GM21381 (cell line): ENCODE data around the gene FKBP10.
"Not testable (repeated sequence)": the region's sequence is repeated elsewhere in the genome, so short reads cannot be mapped to it uniquely, and the experiment has no call there.

Source experiments
- ATAC-seq: cut with Tn5 transposase; IDR thresholded peaks from one replicate; pipeline ENCODE4 v1.9.1; 2021; ENCODE audit warnings: mild to moderate bottlenecking, moderate library complexity; ENCODE audit not compliant: unreplicated experiment

Gene FKBP10

GRCh38 chr17:41837761-41838538 is 25.1 kb downstream of the FKBP10 start, which contains the start of gene KLHL10:
Gene KLHL10, plus strand, starts transcription at chr17:41837825. Its CDS starts 108 bp downstream, at chr17:41837933.
- ATAC-seq = no peak

- ATAC-seq = not testable (repeated sequence)
Observed at GRCh38 chr17:41839448-41839847, 26.6 kb downstream of the FKBP10 start.

GRCh38 chr17:41840781-41841180 is 28.0 kb downstream of the FKBP10 start:
- ATAC-seq = not testable (repeated sequence)

GRCh38 chr17:41844971-41845370 is 32.2 kb downstream of the FKBP10 start:
- no peak for ATAC-seq

GRCh38 chr17:41848788-41849187 is 36.0 kb downstream of the FKBP10 start:
- ATAC-seq = no peak

- no peak for ATAC-seq
Observed at GRCh38 chr17:41849251-41849990, 36.6 kb downstream of the FKBP10 start.

- not testable (repeated sequence) for ATAC-seq
Observed at GRCh38 chr17:41851382-41851781, 38.6 kb downstream of the FKBP10 start.

- ATAC-seq = no peak
Observed at GRCh38 chr17:41860254-41860931, 47.6 kb downstream of the FKBP10 start.

GRCh38 chr17:41863074-41863848 is 50.5 kb downstream of the FKBP10 start:
- no peak for ATAC-seq

GRCh38 chr17:41864498-41864835 is 51.7 kb downstream of the FKBP10 start:
- ATAC-seq = no peak

GRCh38 chr17:41864836-41865595 is 52.2 kb downstream of the FKBP10 start, which contains the start of gene KLHL11:
Gene KLHL11, minus strand, starts transcription at chr17:41865423. Its CDS starts 53 bp downstream, at chr17:41865370.
- peak; percentile 93 for ATAC-seq

GRCh38 chr17:41865596-41865893 is 52.7 kb downstream of the FKBP10 start:
- no peak for ATAC-seq

- ATAC-seq = no peak
Observed at GRCh38 chr17:41868568-41868967, 55.8 kb downstream of the FKBP10 start.

GRCh38 chr17:41869426-41869825 is 56.6 kb downstream of the FKBP10 start:
- no peak for ATAC-seq

- ATAC-seq = no peak
Observed at GRCh38 chr17:41870097-41870496, 57.3 kb downstream of the FKBP10 start.

- ATAC-seq = no peak
Observed at GRCh38 chr17:41870627-41871026, 57.8 kb downstream of the FKBP10 start.

- no peak for ATAC-seq
Observed at GRCh38 chr17:41871789-41872188, 59.0 kb downstream of the FKBP10 start.
